ENCODE results near the gene JAML.

The JAML gene

GRCh38 chr11:118232659-118233058, 7.8 kb upstream of the JAML start:
- no peak for TF ChIP-seq CTCF (IDR thresholded peaks at IDR 0.05; ENCODE audit: low read depth, low read length)
- no peak overlapping the region for H3K4me3 ChIP-seq (ENCODE audit: low read depth, low read length)

GRCh38 chr11:118231461-118231860, 6.7 kb upstream of the JAML start:
- H3K4me3 ChIP-seq (ENCODE audit: low read depth, low read length): no peak overlapping the region
- no peak for TF ChIP-seq CTCF (IDR thresholded peaks at IDR 0.05; ENCODE audit: low read depth, low read length)

GRCh38 chr11:118230088-118230487, 5.3 kb upstream of the JAML start:
- TF ChIP-seq CTCF (IDR thresholded peaks at IDR 0.05; ENCODE audit: low read depth, low read length): no peak
- no peak overlapping the region for H3K4me3 ChIP-seq (ENCODE audit: low read depth, low read length)

GRCh38 chr11:118229274-118229847, 4.5 kb upstream of the JAML start:
- no peak for TF ChIP-seq CTCF (IDR thresholded peaks at IDR 0.05; ENCODE audit: low read depth, low read length)

GRCh38 chr11:118227865-118228785, 3.3 kb upstream of the JAML start:
- no peak for TF ChIP-seq CTCF (IDR thresholded peaks at IDR 0.05; ENCODE audit: low read depth, low read length)

More at GRCh38 chr11:118229274-118229847, 4.5 kb upstream of the JAML start:
- no peak overlapping the region for H3K4me3 ChIP-seq (ENCODE audit: low read depth, low read length)

GRCh38 chr11:118226781-118227180, 2.0 kb upstream of the JAML start:
- TF ChIP-seq CTCF (IDR thresholded peaks at IDR 0.05; ENCODE audit: low read depth, low read length): no peak

More at GRCh38 chr11:118227865-118228785, 3.3 kb upstream of the JAML start:
- H3K4me3 ChIP-seq (ENCODE audit: low read depth, low read length): no peak overlapping the region

GRCh38 chr11:118226296-118226695, 1.5 kb upstream of the JAML start:
- no peak for TF ChIP-seq CTCF (IDR thresholded peaks at IDR 0.05; ENCODE audit: low read depth, low read length)
- H3K4me3 ChIP-seq (ENCODE audit: low read depth, low read length): no peak overlapping the region

More at GRCh38 chr11:118226781-118227180, 2.0 kb upstream of the JAML start:
- H3K4me3 ChIP-seq (ENCODE audit: low read depth, low read length): no peak overlapping the region
